ENCODE data around the gene PEDS1.
A peak's percentile ranks its signal among the peaks of the same experiment; 100 is the strongest.

The PEDS1 gene

DNA sequence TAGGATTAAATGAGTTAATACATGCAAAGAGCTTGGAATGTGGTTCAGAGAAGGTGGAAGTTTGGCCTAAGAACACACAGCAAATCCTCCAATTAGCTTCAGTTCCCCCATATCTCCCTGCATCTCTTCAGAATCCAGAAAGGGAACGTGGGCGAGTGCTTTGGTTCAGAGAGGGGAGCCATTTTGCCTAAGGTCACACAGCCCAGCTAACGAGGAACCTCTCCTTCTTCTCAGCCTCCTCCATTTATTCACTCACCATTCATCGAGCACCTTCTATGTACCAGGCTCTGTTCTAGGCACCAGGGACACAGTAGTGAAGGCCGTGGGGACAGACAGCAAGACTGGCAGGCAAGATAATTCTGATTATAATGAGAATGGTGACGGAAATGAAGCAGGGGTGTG is 34.8 kb upstream of the PEDS1 start:
- no peaks in the 10 kb centered on the region for H3K36me3 Mint-ChIP-seq (ENCODE audit: low read depth)
- peaks cover 12% of the 10 kb centered on the region for H3K4me1 Mint-ChIP-seq
- TF ChIP-seq, protein P1, sequence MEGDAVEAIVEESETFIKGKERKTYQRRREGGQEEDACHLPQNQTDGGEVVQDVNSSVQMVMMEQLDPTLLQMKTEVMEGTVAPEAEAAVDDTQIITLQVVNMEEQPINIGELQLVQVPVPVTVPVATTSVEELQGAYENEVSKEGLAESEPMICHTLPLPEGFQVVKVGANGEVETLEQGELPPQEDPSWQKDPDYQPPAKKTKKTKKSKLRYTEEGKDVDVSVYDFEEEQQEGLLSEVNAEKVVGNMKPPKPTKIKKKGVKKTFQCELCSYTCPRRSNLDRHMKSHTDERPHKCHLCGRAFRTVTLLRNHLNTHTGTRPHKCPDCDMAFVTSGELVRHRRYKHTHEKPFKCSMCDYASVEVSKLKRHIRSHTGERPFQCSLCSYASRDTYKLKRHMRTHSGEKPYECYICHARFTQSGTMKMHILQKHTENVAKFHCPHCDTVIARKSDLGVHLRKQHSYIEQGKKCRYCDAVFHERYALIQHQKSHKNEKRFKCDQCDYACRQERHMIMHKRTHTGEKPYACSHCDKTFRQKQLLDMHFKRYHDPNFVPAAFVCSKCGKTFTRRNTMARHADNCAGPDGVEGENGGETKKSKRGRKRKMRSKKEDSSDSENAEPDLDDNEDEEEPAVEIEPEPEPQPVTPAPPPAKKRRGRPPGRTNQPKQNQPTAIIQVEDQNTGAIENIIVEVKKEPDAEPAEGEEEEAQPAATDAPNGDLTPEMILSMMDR (IDR thresholded peaks at IDR 0.05; ENCODE audit: unreplicated experiment in 3 of 3): no peak
- peaks cover 3% of the 10 kb centered on the region for H3K9me3 Mint-ChIP-seq
- peaks cover 11% of the 10 kb centered on the region for H3K27me3 Mint-ChIP-seq (ENCODE audit: low read depth)
- no peak overlapping the region for H3K27ac Mint-ChIP-seq
- H3K4me3 Mint-ChIP-seq: peak overlapping the region; percentile 30 to 74 (median 67)

DNA sequence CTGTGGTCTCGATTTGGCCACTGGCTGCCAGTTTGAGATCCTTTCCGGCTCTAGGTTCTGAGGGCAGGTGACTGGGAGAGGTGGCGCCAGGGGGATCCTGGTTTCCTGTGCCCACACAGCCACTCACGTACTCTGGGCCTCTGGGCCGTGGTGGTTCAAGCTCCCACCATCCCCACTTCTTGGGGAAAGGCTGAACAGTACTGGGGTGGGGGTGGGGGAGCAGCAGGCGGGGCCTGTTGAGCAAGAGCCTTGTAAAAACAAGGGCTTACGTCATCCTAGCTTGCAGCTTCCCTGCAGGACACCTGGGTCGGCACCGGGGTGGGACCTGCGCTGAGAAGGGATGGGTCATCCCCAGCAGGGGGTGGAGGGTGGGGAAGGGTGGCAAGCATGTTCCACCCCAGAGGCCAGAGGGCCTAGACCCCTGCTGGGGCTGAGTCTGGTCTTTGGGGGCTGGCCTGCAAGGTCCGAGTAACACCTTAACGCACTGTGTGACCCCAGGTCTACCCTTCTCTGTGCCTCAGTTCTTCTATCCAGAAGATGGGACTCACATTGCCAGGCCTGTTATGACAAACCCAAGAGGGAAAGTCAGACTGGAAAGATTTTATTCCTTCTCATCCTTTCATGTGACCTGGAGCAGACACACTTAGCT is 34.0 kb upstream of the PEDS1 start:
- TF ChIP-seq, protein P1 (IDR thresholded peaks at IDR 0.05; ENCODE audit: unreplicated experiment in 3 of 3): no peak
- peak overlapping the region in 1 of 3 experiments; percentile 57 for H3K27ac Mint-ChIP-seq
- H3K4me3 Mint-ChIP-seq: peak overlapping the region; percentile 15 to 74 (median 30)
- peaks cover 3% of the 10 kb centered on the region for H3K9me3 Mint-ChIP-seq
- H3K4me1 Mint-ChIP-seq: peaks cover 4% of the 10 kb centered on the region
- no peaks in the 10 kb centered on the region for H3K36me3 Mint-ChIP-seq (ENCODE audit: low read depth)
- peaks cover 11% of the 10 kb centered on the region for H3K27me3 Mint-ChIP-seq (ENCODE audit: low read depth)

DNA sequence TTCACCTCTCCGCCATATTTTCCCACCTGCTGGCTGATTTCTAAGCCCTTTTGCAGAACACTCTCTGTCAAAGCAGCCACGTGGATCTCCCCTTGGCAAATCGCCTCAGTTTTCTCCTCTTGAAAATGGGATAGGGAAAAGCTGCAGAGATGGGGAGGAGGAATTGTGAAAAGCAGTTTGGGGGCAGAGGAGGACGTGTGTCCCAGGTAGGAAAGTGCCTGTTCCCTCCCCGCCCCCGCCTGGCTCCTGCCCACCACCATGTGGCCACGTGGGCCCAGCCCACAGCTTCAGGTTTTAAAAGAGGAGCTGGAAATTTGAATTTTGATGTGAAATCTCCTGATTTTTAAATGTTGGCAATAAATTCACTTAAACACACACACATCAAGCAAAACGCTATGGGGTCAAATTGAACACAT is 33.5 kb upstream of the PEDS1 start:
- Mint-ChIP-seq H3K36me3 (ENCODE audit: low read depth) (no peaks in the 10 kb centered on the region), H3K27ac (no peak overlapping the region), H3K27me3 (ENCODE audit: low read depth) (peaks cover 11% of the 10 kb centered on the region), H3K9me3 (peaks cover 3% of the 10 kb centered on the region), H3K4me1 (no peaks in the 10 kb centered on the region), H3K4me3 (peak overlapping the region in 1 of 3 experiments; percentile 46)
- TF ChIP-seq, protein P1 (IDR thresholded peaks at IDR 0.05; ENCODE audit: unreplicated experiment in 3 of 3): no peak

DNA sequence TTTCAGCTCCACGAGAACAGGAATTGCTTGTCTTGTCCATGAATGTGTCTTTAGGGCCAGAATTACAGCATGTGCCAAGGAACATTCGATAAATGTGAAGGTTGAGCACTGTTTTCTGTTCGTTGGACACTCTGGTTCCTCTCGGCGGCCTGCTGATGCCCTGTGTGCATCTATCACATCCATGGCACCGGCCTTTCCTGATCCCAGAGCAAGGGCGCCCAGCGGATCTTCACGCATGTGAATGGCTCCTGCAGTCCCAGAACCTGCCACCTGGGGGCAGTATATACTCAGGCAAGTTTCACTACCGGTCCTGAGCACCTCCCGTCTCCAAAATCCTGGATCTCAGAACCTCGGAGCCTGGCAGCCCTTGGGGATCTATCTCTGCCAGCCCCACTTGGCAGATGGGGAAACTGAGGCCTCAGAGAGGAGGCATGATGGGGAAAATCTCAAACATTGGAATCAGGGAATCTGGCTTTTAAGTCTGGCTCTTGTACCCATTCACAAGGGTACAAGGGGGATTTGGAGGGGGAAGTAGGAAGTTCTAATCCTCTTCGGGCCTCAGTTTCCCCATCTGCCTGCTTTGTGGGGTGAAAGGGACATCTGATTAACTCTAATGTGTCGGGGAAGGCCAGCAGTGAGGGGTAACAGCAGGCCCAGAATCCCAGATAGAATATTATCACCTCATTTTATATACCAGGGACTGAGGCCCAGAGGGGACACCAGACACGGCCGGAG is 32.8 kb upstream of the PEDS1 start:
- Mint-ChIP-seq H3K9me3 (peaks cover 3% of the 10 kb centered on the region), H3K36me3 (ENCODE audit: low read depth) (no peaks in the 10 kb centered on the region), H3K4me3 (peak overlapping the region in 1 of 3 experiments; percentile 47), H3K4me1 (no peaks in the 10 kb centered on the region), H3K27ac (no peak overlapping the region), H3K27me3 (ENCODE audit: low read depth) (peaks cover 11% of the 10 kb centered on the region)
- TF ChIP-seq, protein P1 (IDR thresholded peaks at IDR 0.05; ENCODE audit: unreplicated experiment in 3 of 3): peak; percentile 94 to 99 (median 98)

DNA sequence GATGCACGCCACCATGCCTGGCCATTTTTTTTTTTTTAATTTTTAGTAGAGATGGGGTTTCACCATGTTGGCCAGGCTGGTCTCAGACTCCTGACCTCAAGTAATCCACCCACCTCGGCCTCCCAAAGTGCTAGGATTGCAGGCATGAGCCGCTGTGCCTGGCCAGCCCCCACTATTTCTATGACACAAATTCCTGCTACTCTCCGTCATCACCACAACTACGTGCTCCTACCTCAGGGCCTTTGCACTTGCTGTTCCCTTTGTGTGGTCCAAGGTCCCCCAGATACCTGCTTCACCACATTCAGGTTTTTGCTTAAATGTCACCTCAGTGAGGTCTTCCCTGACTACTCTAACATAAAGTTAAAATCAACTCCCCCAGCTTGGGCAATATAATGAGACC is 31.9 kb upstream of the PEDS1 start:
- Mint-ChIP-seq H3K27me3 (ENCODE audit: low read depth) (peaks cover 11% of the 10 kb centered on the region), H3K27ac (no peak overlapping the region), H3K36me3 (ENCODE audit: low read depth) (no peaks in the 10 kb centered on the region), H3K4me1 (no peaks in the 10 kb centered on the region), H3K9me3 (peaks cover 3% of the 10 kb centered on the region), H3K4me3 (no peak overlapping the region)
- TF ChIP-seq, protein P1 (IDR thresholded peaks at IDR 0.05; ENCODE audit: unreplicated experiment in 3 of 3): no peak

Data from nephron (organoid).